ENCODE results near the gene TIMM17B. TPM values are rescaled to one million over a fixed set of nuclear protein-coding genes. Genes with fewer than 3 reads are reported as not detected.

TIMM17B gene
- total RNA-seq, 2 donors from 2014 or later = 49.2 to 56.5 TPM

DNA sequence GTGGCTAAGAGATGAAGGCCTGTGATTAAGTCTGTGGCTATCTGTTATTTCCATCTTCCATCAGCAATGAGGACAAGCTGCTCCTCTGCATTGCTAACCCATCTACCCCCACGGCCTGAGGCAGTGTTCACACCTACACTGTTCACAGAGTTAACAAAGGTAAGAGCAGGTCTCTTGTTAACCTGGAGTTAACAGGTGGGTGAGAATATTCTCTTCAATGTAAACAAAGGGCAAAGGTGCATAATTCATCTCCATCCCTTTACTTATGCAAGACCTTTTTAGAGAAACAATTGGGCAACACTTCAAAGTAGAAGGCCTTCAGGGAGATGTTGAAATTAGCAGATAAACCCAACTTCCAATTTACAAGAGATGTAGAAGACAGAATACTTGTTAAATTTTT, 11.0 kb upstream of the TIMM17B start:
- TF ChIP-seq, protein P1, sequence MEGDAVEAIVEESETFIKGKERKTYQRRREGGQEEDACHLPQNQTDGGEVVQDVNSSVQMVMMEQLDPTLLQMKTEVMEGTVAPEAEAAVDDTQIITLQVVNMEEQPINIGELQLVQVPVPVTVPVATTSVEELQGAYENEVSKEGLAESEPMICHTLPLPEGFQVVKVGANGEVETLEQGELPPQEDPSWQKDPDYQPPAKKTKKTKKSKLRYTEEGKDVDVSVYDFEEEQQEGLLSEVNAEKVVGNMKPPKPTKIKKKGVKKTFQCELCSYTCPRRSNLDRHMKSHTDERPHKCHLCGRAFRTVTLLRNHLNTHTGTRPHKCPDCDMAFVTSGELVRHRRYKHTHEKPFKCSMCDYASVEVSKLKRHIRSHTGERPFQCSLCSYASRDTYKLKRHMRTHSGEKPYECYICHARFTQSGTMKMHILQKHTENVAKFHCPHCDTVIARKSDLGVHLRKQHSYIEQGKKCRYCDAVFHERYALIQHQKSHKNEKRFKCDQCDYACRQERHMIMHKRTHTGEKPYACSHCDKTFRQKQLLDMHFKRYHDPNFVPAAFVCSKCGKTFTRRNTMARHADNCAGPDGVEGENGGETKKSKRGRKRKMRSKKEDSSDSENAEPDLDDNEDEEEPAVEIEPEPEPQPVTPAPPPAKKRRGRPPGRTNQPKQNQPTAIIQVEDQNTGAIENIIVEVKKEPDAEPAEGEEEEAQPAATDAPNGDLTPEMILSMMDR (IDR thresholded peaks at IDR 0.05) = no peak
- H3K27ac ChIP-seq = no peak overlapping the region
- H3K36me3 ChIP-seq = peaks cover 10% of the 10 kb centered on the region
- no peak for DNase-seq (ENCODE audit: low spot score)
- H3K4me3 ChIP-seq = no peak overlapping the region
- H3K4me1 ChIP-seq = no peaks in the 10 kb centered on the region
- no peaks in the 10 kb centered on the region for H3K27me3 ChIP-seq
- no peaks in the 10 kb centered on the region for H3K9me3 ChIP-seq

DNA sequence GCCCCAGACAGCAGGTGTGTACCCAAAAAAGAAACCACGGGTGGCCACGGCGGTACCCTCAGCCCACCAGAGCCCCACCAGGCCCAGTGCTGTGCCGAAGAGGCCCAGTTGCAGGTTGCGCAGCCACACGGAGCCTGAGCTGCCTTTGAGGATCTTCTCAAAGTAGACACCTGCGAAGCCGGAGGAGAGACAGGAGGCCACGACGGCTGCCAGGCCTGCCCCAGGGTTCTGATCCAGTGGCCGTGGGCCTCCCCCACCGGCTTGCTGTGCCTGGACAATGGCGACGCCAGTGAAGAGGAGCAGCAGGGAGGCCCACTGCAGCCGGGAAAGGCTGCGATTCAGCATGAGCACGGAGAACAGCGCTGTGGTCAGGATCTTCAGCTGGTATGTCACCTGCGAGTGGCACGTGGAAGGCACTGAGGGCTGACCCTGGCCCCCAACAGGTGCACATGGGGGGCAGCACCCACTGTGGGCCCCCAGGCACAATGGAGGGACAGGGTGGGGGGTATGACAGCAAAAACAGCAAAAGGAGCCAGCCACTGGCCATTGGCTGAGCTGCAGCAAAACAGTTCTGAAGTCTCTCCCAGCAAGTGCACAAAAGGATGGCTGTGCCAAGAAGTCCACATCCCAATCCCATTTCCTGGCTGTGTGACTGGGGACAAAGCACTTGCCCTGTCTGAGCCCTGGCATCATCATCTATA, 7.7 kb upstream of the TIMM17B start:
- TF ChIP-seq, protein P1 (IDR thresholded peaks at IDR 0.05) = no peak
- Histone ChIP-seq H3K4me3 (no peak overlapping the region), H3K4me1 (no peaks in the 10 kb centered on the region), H3K36me3 (peaks cover 35% of the 10 kb centered on the region), H3K27ac (no peak overlapping the region), H3K27me3 (no peaks in the 10 kb centered on the region), H3K9me3 (no peaks in the 10 kb centered on the region)
- DNase-seq (ENCODE audit: low spot score) = no peak

DNA sequence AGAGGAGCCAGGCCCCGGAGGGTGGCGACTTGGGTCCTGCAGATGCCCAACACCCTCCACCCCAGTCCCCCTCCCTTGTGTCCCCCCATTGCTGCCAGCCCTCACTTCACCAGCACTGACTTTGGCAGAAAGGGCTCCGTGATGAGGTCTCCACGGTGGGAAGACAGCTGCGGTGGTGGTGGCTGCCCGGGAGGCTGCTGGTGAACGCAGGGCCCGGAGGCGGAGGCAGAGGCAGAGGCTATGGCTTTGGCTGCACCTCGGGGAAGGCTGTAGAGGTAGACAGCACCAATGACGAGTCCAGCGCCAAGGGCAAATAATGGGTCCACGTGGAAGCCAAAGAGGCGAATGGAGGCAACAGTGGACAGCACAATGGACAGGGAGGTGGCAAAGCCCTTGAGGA, 7.1 kb upstream of the TIMM17B start:
- H3K36me3 ChIP-seq = peaks cover 35% of the 10 kb centered on the region
- H3K4me3 ChIP-seq = no peak overlapping the region
- H3K4me1 ChIP-seq = no peaks in the 10 kb centered on the region
- no peak overlapping the region for H3K27ac ChIP-seq
- no peaks in the 10 kb centered on the region for H3K9me3 ChIP-seq
- TF ChIP-seq, protein P1 (IDR thresholded peaks at IDR 0.05) = no peak
- no peaks in the 10 kb centered on the region for H3K27me3 ChIP-seq
- DNase-seq (ENCODE audit: low spot score) = no peak

DNA sequence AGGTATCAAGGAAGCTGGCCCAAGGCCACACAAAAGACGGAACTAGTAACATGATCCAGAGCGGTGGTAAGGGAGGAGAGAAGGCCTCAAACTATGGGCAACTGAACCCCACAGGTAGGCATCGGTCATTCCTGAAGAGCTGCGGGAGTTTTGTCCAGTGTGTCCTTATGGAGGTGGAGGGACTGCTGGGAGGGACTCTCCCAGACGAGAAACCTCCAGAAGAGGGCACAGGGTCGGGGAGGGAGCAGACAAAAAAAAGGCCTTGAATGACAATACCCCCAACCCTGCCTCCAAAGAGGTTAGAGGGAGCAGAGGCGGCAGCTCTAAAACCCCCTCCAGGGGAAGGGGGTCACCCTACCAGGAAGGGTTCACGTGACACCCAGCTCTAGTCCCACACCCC, 6.6 kb upstream of the TIMM17B start:
- peaks cover 35% of the 10 kb centered on the region for H3K36me3 ChIP-seq
- peaks cover 0 to under 1% of the 10 kb centered on the region in 2 donors for H3K4me1 ChIP-seq
- H3K9me3 ChIP-seq = no peaks in the 10 kb centered on the region
- no peak for DNase-seq (ENCODE audit: low spot score)
- H3K4me3 ChIP-seq = no peak overlapping the region
- H3K27ac ChIP-seq = no peak overlapping the region
- TF ChIP-seq, protein P1 (IDR thresholded peaks at IDR 0.05) = no peak
- no peaks in the 10 kb centered on the region for H3K27me3 ChIP-seq

DNA sequence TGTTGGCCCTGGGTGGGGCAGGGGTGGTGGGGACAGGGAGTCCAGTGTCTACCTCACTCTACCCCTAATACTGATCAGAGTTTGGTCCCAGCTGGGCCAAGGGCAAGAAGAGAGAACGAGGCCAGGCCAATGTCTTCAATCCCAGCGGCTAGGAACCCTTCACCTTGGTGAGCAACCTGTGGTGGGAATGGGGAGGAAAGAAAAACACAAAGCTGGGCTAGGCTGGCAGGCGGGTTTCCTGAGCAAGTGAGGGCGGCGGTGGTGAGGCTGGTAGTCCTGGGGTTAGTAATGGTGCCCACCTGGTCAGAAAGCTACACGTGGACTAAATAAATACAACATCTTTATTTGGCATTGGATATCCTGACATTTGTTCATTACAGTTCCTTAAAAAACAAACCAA, 5.7 kb upstream of the TIMM17B start:
- Histone ChIP-seq H3K4me1 (peaks cover 0 to 3% of the 10 kb centered on the region in 2 donors), H3K36me3 (peaks cover 35% of the 10 kb centered on the region), H3K9me3 (no peaks in the 10 kb centered on the region), H3K27ac (no peak overlapping the region), H3K4me3 (no peak overlapping the region), H3K27me3 (no peaks in the 10 kb centered on the region)
- TF ChIP-seq, protein P1 (IDR thresholded peaks at IDR 0.05) = no peak
- no peak for DNase-seq (ENCODE audit: low spot score)

DNA sequence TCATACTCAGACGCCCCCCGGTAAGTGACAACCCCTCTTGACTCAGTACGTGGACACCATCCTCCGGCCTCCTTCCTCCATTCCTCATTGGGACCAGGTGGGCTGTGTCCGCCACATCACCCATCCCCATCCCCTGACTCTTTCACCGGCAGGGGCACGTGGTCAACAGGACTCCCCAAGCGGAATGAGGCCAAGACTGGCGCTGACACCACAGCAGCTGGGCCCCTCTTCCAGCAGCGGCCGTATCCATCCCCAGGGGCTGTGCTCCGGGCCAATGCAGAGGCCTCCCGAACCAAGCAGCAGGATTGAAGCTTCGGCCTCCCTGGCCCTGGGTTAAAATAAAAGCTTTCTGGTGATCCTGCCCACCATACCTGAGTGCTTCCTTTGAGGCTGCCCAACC, 5.2 kb upstream of the TIMM17B start:
- no peak for DNase-seq (ENCODE audit: low spot score)
- H3K27ac ChIP-seq = no peak overlapping the region
- no peaks in the 10 kb centered on the region for H3K9me3 ChIP-seq
- H3K4me3 ChIP-seq = no peak overlapping the region
- TF ChIP-seq, protein P1 (IDR thresholded peaks at IDR 0.05) = no peak
- peaks cover 0 to 3% of the 10 kb centered on the region in 2 donors for H3K4me1 ChIP-seq
- no peaks in the 10 kb centered on the region for H3K27me3 ChIP-seq
- H3K36me3 ChIP-seq = peaks cover 35% of the 10 kb centered on the region
